HepG2 (cell line): Measurements from ENCODE around the gene MBOAT7. TPM values are rescaled to one million over a fixed set of nuclear protein-coding genes. Genes with fewer than 3 reads are reported as not detected.

ENCODE experiments used
- CCAR2 ChIP-seq: fragments of 200-400 bp; formaldehyde crosslinking; optimal IDR thresholded peaks from 2 replicates; pipeline ENCODE3; 2018; ENCODE audit warnings: low read depth, mild to moderate bottlenecking, low read length, moderate library complexity
- GABPB1 ChIP-seq: IDR thresholded peaks from 2 replicates; pipeline ENCODE4 v1.6.1; 2016; ENCODE audit warnings: mild to moderate bottlenecking, missing genetic modification reagents, moderate library complexity, missing compliant biosample characterization
- KLF12 ChIP-seq: sonication (generic); formaldehyde crosslinking; IDR thresholded peaks from 2 replicates; pipeline ENCODE4 v1.4.0; 2020; ENCODE audit warnings: missing genetic modification reagents, borderline replicate concordance
- MAZ ChIP-seq, 2 experiments: sonication (generic) in 1 of 2; formaldehyde crosslinking in 1 of 2; IDR thresholded peaks; 2 replicates each; pipeline versions ENCODE4 v1.5.0 to v1.6.1; 2012 to 2020; ENCODE audit warnings: low read depth in 2 of 2, mild to moderate bottlenecking in 2 of 2, borderline replicate concordance in 1 of 2, improper control_type of control experiment in 1 of 2, low read length in 1 of 2, missing genetic modification reagents in 1 of 2, moderate library complexity in 1 of 2
- MBD4 ChIP-seq: IDR thresholded peaks from 2 replicates; pipeline ENCODE4 v1.6.1; 2012; ENCODE audit warnings: low read length, inconsistent platforms, borderline replicate concordance
- MYC ChIP-seq: sonication (generic); formaldehyde crosslinking; IDR thresholded peaks from 2 replicates; pipeline ENCODE4 v1.9.0; 2021; ENCODE audit warnings: missing genetic modification reagents, borderline replicate concordance
- NAIF1 ChIP-seq: sonication (generic); formaldehyde crosslinking; IDR thresholded peaks from 2 replicates; pipeline ENCODE4 v1.5.0; 2020; ENCODE audit warnings: mild to moderate bottlenecking, missing genetic modification reagents, borderline replicate concordance
- NONO ChIP-seq, 2 experiments: fragments of 450-650 bp in 1 of 2; sonication (generic) in 1 of 2; formaldehyde crosslinking in 1 of 2; IDR thresholded peaks in 1 of 2; conservative IDR thresholded peaks in 1 of 2; 2 replicates each; pipeline versions ENCODE4 v1.6.1 to v1.8.0; 2017 to 2022; ENCODE audit warnings: mild to moderate bottlenecking in 1 of 2, missing genetic modification reagents in 1 of 2, moderate library complexity in 1 of 2
- PCBP1 ChIP-seq: fragments of 200-400 bp; formaldehyde crosslinking; IDR thresholded peaks from 2 replicates; pipeline ENCODE4 v1.6.1; 2017; ENCODE audit warnings: mild to moderate bottlenecking, low read depth, low read length, borderline replicate concordance
- POGK ChIP-seq: sonication (generic); formaldehyde crosslinking; conservative IDR thresholded peaks from 2 replicates; pipeline ENCODE4 v1.8.0; 2022; ENCODE audit warnings: mild to moderate bottlenecking, moderate library complexity, missing genetic modification reagents
- POLR2G ChIP-seq: fragments of 200-400 bp; formaldehyde crosslinking; IDR thresholded peaks from 2 replicates; pipeline ENCODE4 v1.6.1; 2018; ENCODE audit warnings: mild to moderate bottlenecking, low read depth, low read length, moderate library complexity
- RBM39 ChIP-seq: fragments of 200-400 bp; formaldehyde crosslinking; IDR thresholded peaks from one replicate; pipeline ENCODE4 v1.6.1; 2018; ENCODE audit warnings: antibody characterized with exemption, mild to moderate bottlenecking, low read depth, low read length; ENCODE audit not compliant: poor library complexity, severe bottlenecking
- SIN3A ChIP-seq: IDR thresholded peaks from 2 replicates; pipeline ENCODE4 v1.6.1; 2011; ENCODE audit warnings: low read depth, mild to moderate bottlenecking, control low read depth, low read length, borderline replicate concordance
- TBX2 ChIP-seq: sonication (generic); formaldehyde crosslinking; IDR thresholded peaks from 2 replicates; pipeline ENCODE4 v1.5.0; 2020; ENCODE audit warnings: missing genetic modification reagents, mild to moderate bottlenecking, borderline replicate concordance
- TCF7 ChIP-seq: sonication (generic); IDR thresholded peaks from 2 replicates; pipeline ENCODE4 v1.6.1; 2016; ENCODE audit warnings: antibody characterized with exemption, low read depth
- THAP8 ChIP-seq: sonication (generic); formaldehyde crosslinking; IDR thresholded peaks from 2 replicates; pipeline ENCODE4 v1.5.1; 2020; ENCODE audit warnings: missing genetic modification reagents, mild to moderate bottlenecking, borderline replicate concordance
- ZBTB3 ChIP-seq: sonication (generic); formaldehyde crosslinking; IDR thresholded peaks from 2 replicates; pipeline ENCODE4 v1.4.0; 2020; ENCODE audit warnings: low read depth, mild to moderate bottlenecking, moderate library complexity, missing genetic modification reagents, borderline replicate concordance
- ZNF3 ChIP-seq: IDR thresholded peaks from 2 replicates; pipeline ENCODE4 v1.7.0; 2017; ENCODE audit warnings: inconsistent platforms
- ZNF430 ChIP-seq: sonication (generic); formaldehyde crosslinking; IDR thresholded peaks from 2 replicates; pipeline ENCODE4 v1.9.0; 2021; ENCODE audit warnings: mild to moderate bottlenecking, missing genetic modification reagents
- ZNF710 ChIP-seq: sonication (generic); formaldehyde crosslinking; IDR thresholded peaks from 2 replicates; pipeline ENCODE4 v1.5.0; 2020; ENCODE audit warnings: mild to moderate bottlenecking, missing genetic modification reagents, borderline replicate concordance
- ZNF747 ChIP-seq: sonication (generic); formaldehyde crosslinking; IDR thresholded peaks from 2 replicates; pipeline ENCODE4 v1.8.1; 2023; ENCODE audit warnings: missing genetic modification reagents, mild to moderate bottlenecking, borderline replicate concordance
- ZNF839 ChIP-seq: sonication (generic); formaldehyde crosslinking; IDR thresholded peaks from 2 replicates; pipeline ENCODE4 v1.4.0; 2020; ENCODE audit warnings: missing genetic modification reagents, mild to moderate bottlenecking, borderline replicate concordance
- ZSCAN20 ChIP-seq: sonication (generic); formaldehyde crosslinking; IDR thresholded peaks from 2 replicates; pipeline ENCODE4 v1.4.0; 2020; ENCODE audit warnings: missing genetic modification reagents, mild to moderate bottlenecking, borderline replicate concordance
- polyA plus RNA-seq, 8 experiments: library from polyadenylated mRNA; depleted of rRNA in 3 of 8; stranded (reverse) in 7 of 8; unstranded in 1 of 8; fragments of >200 nt; fragmentation: Illumina TruSeq in 4 of 8; extraction: Trizol in 4 of 8; gene quantifications; 2 replicates each; pipeline versions ENCODE4 v1.2.1 to v1.2.3, GENCODE V29; 2011 to 2016; ENCODE audit warnings: low read depth in 4 of 8, missing spikeins in 1 of 8, mixed read lengths in 1 of 8; ENCODE audit not compliant: insufficient read depth in 1 of 8
- total RNA-seq, 5 experiments: library from RNA; depleted of rRNA; stranded (reverse); fragments of >200 nt; fragmentation: Illumina TruSeq; extraction: Trizol; gene quantifications; 2 replicates each; pipeline ENCODE4 v1.2.3, GENCODE V29; 2016; ENCODE audit warnings: low read depth in 1 of 5

MBOAT7 gene
- total and polyA plus RNA-seq, 2 of the 13 experiments (the other 11 are each of a cell fraction or from before 2014, with no cell fraction given) = 22.2 to 25.5 TPM

DNA sequence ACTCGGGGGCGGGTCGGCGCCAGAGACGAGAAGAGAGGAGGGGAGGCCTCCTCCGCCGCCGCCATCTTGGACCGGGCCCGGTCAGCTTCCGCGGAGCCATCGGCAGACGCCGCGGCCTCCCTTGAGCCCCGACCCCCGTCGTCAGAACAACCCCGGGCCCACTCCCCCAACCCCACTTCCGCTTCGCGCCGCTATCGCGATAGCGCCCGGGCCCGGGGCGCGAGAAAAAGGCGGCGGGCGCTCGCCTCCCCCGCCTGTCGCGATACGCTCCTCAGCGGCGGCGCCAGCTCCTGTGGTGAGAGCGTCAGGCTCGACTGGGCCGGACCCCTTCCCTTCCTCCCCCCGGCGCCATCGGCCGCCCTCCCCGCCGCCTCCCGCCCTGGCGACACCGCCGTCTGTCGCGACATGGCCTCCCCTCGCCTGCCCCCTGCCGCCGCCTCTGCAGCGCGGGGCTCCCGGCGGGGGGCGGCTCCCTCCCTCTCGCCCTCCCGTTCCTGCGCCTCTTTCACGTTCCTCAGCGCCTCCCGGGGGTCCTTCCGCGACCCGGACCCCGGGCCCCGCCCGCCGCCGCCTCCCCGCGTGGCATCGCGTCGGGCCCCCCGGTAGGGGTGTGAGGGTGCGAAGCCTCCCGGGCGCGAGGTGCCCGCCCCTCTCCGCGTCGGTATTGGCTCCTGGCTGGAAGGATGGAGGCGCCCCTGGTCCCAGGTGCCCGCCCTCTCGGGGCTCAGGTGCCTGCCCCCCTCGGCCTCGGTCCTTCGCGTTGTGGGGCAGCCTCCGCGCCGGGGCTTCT is 51.5 kb downstream of the MBOAT7 start, which contains the start of gene CNOT3 (continued):
- peak; percentile 70; the same call in 1 of the 2 replicates for TF ChIP-seq THAP8 (CRISPR knock-in tag)
- TF ChIP-seq POGK (CRISPR knock-in tag) = 0 out of 2 replicates have a peak, but pooled peaks have one; percentile 17
- TF ChIP-seq KLF12 = peak; percentile 60; the same call in 1 of the 2 replicates
- peak; percentile 42; the same call in 1 of the 2 replicates for TF ChIP-seq TBX2 (CRISPR knock-in tag)
- no peak for TF ChIP-seq MBD4
- TF ChIP-seq ZNF839 (CRISPR knock-in tag) = no peak
- TF ChIP-seq ZSCAN20 (CRISPR knock-in tag) = 0 out of 2 replicates have a peak, but pooled peaks have one; percentile 27
- TF ChIP-seq ZNF430 (CRISPR knock-in tag) = 0 out of 2 replicates have a peak, but pooled peaks have one; percentile 41
- TF ChIP-seq POLR2G = peak; percentile 82
- no peak for TF ChIP-seq CCAR2
- TF ChIP-seq MAZ (IDR thresholded peaks at IDR 0.05; ENCODE audit: borderline replicate concordance, low read depth, low read length) = no peak
- TF ChIP-seq MAZ (CRISPR knock-in tag; IDR thresholded peaks at IDR 0.05; ENCODE audit: low read depth) = peak; percentile 60; the same call in 1 of the 2 replicates
- peak; percentile 86; the same call in 1 of the 2 replicates for TF ChIP-seq PCBP1
- peak; percentile 7; the same call in 1 of the 2 replicates for TF ChIP-seq MYC (CRISPR knock-in tag)
- no peak for TF ChIP-seq NONO (IDR thresholded peaks at IDR 0.05)
- TF ChIP-seq NONO (CRISPR knock-in tag; conservative IDR thresholded peaks at IDR 0.05) = 0 out of 2 replicates have a peak, but pooled peaks have one; percentile 38
- TF ChIP-seq ZNF710 (CRISPR knock-in tag) = 0 out of 2 replicates have a peak, but pooled peaks have one; percentile 17
- no peak for TF ChIP-seq ZBTB3 (CRISPR knock-in tag)
- TF ChIP-seq TCF7 = no peak
- peak; percentile 78 for TF ChIP-seq RBM39
- peak; percentile 58; the same call in 1 of the 2 replicates for TF ChIP-seq GABPB1 (CRISPR knock-in tag)
- TF ChIP-seq NAIF1 = 0 out of 2 replicates have a peak, but pooled peaks have one; percentile 29
- TF ChIP-seq ZNF3 (CRISPR knock-in tag) = no peak
- peak; percentile 71; the same call in 1 of the 2 replicates for TF ChIP-seq ZNF747 (CRISPR knock-in tag)
- peak; percentile 58; the same call in 1 of the 2 replicates for TF ChIP-seq SIN3A
